ENCODE data around the gene MINDY2. TPM values are rescaled to one million over a fixed set of nuclear protein-coding genes. Genes with fewer than 3 reads are reported as not detected.
A peak's percentile ranks its signal among the peaks of the same experiment; 100 is the strongest.

MINDY2 gene
- total and polyA plus RNA-seq, 9 of the 15 experiments (the other 6 are each of a cell fraction or from before 2014, with no cell fraction given) = 2.4 to 15.3 (median 7.2) TPM

- peak; percentile 76; the same call in 1 of the 2 replicates for TF ChIP-seq NKRF (IDR thresholded peaks at IDR 0.05; ENCODE audit: borderline replicate concordance)
- peak; percentile 42; the same call in 1 of the 2 replicates for TF ChIP-seq MTA1 (IDR thresholded peaks at IDR 0.05; ENCODE audit: borderline replicate concordance)
- TF ChIP-seq HMBOX1 (IDR thresholded peaks at IDR 0.05) = no peak
- no peak for TF ChIP-seq ZNF133 (CRISPR knock-in tag; IDR thresholded peaks at IDR 0.05)
- TF ChIP-seq JUNB (CRISPR knock-in tag; conservative IDR thresholded peaks at IDR 0.05) = no peak
- 0 out of 2 replicates have a peak, but pooled peaks have one; percentile 59 for TF ChIP-seq OTX1 (CRISPR knock-in tag; IDR thresholded peaks at IDR 0.05)
- no peak for TF ChIP-seq TARDBP (IDR thresholded peaks at IDR 0.05)
- TF ChIP-seq HCFC1 (IDR thresholded peaks at IDR 0.05; ENCODE audit: low read depth, low read length) = no peak; the same call in 1 of the 2 replicates
- TF ChIP-seq HIVEP1 (CRISPR knock-in tag; IDR thresholded peaks at IDR 0.05) = no peak
- TF ChIP-seq ZNF165 (CRISPR knock-in tag; IDR thresholded peaks at IDR 0.05; ENCODE audit: borderline replicate concordance) = no peak
- TF ChIP-seq NR2C2 (CRISPR knock-in tag; IDR thresholded peaks at IDR 0.05) = no peak
- no peak for TF ChIP-seq NR2C2 (tag; IDR thresholded peaks at IDR 0.05)
- peak; percentile 56 to 61; a peak in 2 of 4 replicates for TF ChIP-seq MLLT1 (IDR thresholded peaks at IDR 0.05)
- no peak for TF ChIP-seq MED1 (CRISPR knock-in tag; IDR thresholded peaks at IDR 0.05; ENCODE audit: borderline replicate concordance)
- no peak for TF ChIP-seq HES1 (IDR thresholded peaks at IDR 0.05; ENCODE audit: low read depth)
- TF ChIP-seq ZKSCAN8 (CRISPR knock-in tag; IDR thresholded peaks at IDR 0.05) = no peak
- TF ChIP-seq L3MBTL2 (IDR thresholded peaks at IDR 0.05) = no peak
- TF ChIP-seq MEIS2 (IDR thresholded peaks at IDR 0.05; ENCODE audit: partially characterized antibody) = peak; percentile 91
- no peak for TF ChIP-seq ZNF197 (CRISPR knock-in tag; IDR thresholded peaks at IDR 0.05; ENCODE audit: low read depth)
- TF ChIP-seq ZNF717 (CRISPR knock-in tag; IDR thresholded peaks at IDR 0.05) = no peak
- peak; percentile 72 for TF ChIP-seq GABPA (tag; conservative IDR thresholded peaks at IDR 0.05; ENCODE audit: low read depth)
- TF ChIP-seq ZNF436 (CRISPR knock-in tag; IDR thresholded peaks at IDR 0.05) = no peak
Observed at GRCh38 chr15:58749532-58750337, 21.4 kb upstream of the MINDY2 start, which contains the start of gene ADAM10 (continued).

Measured in K562 (cell line).